Measurements from ENCODE around the gene FBXL15.
A peak's percentile ranks its signal among the peaks of the same experiment; 100 is the strongest.
"Not testable (repeated sequence)": the region's sequence is repeated elsewhere in the genome, so short reads cannot be mapped to it uniquely, and the experiment has no call there.

FBXL15 gene

DNA sequence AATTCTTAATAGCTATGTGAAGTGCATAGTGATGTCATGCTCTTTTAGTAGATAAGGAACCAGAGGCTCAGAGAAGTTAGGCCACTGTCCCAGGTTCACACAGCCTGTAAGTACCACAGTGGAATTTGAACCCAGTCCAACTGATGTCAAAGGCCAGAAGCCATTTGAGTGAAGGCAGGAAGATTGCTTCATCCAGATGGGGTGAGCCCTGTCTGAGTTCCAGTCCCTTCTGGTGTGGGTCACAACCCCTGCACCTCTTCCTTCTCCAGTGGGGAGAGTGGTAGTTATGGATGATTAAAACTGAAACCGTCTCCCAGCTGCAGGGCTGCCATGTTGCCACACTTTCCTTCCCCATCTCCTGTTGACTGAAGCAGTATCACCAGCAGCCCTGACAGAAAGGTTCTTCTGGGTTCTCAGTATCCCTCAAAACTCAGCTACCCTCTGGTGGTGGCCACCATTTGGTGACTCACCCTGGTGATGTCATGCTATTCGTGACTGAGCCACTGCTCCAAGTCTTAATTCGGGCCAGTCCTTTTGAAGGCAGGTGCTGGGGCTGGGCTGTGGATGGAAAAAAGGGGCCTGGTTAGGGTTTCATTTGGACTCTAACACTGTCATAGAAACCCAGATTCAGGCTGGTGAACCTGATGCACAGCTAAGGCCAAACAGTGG, 32.2 kb downstream of the FBXL15 start:
- ChIA-PET POLR2A (interaction anchor here (0.6 to 6.6 kb wide), 8 partner anchors 9 to 1122 kb away, joined by 3 to 101 read pairs (median 14); partner anchors contain the start of genes ARL3, CUEDC2, FBXL15 and SFXN2), CTCF (interaction anchor here (0.5 to 2.7 kb wide), 3 partner anchors 10 to 1462 kb away, joined by 3 to 24 read pairs (median 5); no protein-coding TSS in a partner anchor)
- TF ChIP-seq ARNT (IDR thresholded peaks at IDR 0.05), result 0 out of 2 replicates have a peak, but pooled peaks have one; percentile 26
- TF ChIP-seq, protein P1, sequence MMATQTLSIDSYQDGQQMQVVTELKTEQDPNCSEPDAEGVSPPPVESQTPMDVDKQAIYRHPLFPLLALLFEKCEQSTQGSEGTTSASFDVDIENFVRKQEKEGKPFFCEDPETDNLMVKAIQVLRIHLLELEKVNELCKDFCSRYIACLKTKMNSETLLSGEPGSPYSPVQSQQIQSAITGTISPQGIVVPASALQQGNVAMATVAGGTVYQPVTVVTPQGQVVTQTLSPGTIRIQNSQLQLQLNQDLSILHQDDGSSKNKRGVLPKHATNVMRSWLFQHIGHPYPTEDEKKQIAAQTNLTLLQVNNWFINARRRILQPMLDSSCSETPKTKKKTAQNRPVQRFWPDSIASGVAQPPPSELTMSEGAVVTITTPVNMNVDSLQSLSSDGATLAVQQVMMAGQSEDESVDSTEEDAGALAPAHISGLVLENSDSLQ (IDR thresholded peaks at IDR 0.05), result no peak
- DNase-seq (ENCODE audit: extremely low spot score), result no peak

DNA sequence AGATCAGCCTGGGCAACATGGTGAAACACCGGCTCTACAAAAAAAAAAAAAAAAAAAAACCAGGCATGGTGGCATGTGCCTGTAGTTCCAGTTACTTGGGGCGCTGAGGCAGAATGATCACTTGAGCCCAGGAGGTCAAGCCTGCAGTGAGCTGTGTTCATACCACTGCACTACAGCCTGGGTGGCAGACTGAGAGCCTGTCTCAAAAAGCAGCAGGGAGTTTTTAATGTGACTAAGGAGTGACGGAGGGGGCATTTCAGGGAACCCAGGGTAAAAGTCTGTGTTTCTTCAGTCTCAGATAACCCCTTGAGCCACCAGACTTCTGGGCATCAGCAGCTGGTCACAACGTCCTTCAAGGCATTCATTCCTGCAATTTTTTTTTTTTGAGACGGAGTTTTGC, 32.9 kb downstream of the FBXL15 start:
- POLR2A ChIA-PET, result interaction anchor here (0.6 to 6.6 kb wide), 5 partner anchors 9 to 1123 kb away, joined by 3 to 101 read pairs (median 62); partner anchors contain the start of genes ARL3, CUEDC2, FBXL15 and SFXN2
- TF ChIP-seq FOXA1 (IDR thresholded peaks at IDR 0.05), result no peak
- TF ChIP-seq CTBP1 (IDR thresholded peaks at IDR 0.05; ENCODE audit: borderline replicate concordance), result no peak
- TF ChIP-seq NFRKB (IDR thresholded peaks at IDR 0.05), result no peak
- TF ChIP-seq L3MBTL2 (conservative IDR thresholded peaks at IDR 0.05), result no peak
- TF ChIP-seq TARDBP (IDR thresholded peaks at IDR 0.05), result no peak
- TF ChIP-seq BHLHE40 (IDR thresholded peaks at IDR 0.05; ENCODE audit: borderline replicate concordance), result no peak
- CTCF ChIA-PET, result interaction anchor here (2.7 kb wide), 1 partner anchor 9 kb away, joined by 24 read pairs; no protein-coding TSS in a partner anchor
- DNase-seq (ENCODE audit: extremely low spot score), result no peak

DNA sequence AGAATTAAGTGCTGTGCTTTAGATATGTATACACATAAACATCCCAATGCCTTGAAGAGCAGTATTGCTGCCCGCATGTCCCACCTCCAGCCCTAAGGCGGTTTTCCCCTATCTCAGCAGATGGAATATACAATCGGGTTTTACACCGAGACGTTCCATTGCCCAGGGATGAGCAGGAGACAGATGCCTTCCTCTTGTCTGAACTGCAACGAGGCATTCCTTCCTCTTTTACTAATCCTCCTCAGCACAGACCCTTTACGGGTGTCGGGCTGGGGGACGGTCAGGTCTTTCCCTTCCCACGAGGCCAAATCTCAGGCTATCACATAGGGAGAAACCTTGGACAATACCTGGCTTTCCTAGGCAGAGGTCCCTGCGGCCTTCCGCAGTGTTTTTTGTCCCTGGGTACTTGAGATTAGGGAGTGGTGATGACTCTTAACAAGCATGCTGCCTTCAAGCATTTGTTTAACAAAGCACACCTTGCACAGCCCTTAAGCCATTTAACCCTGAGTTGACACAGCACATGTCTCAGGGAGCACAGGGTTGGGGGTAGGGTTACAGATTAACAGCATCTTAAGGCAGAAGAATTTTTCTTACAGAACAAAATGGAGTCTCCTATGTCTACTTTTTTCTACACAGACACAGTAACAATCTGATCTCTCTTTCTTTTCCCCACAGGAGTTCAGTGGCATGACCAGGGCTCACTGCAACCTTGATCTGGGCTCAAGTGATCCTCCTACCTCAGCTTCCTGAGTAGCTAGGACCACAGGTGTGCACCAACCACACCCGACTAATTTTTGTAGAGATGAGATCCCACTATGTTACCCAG, 34.2 kb downstream of the FBXL15 start:
- CTCF ChIA-PET; DNase-seq (ENCODE audit: extremely low spot score): not testable (repeated sequence)
- POLR2A ChIA-PET, result interaction anchor here (0.9 kb wide), 1 partner anchor 34 kb away, joined by 3 read pairs; the partner anchor contains the start of gene FBXL15

DNA sequence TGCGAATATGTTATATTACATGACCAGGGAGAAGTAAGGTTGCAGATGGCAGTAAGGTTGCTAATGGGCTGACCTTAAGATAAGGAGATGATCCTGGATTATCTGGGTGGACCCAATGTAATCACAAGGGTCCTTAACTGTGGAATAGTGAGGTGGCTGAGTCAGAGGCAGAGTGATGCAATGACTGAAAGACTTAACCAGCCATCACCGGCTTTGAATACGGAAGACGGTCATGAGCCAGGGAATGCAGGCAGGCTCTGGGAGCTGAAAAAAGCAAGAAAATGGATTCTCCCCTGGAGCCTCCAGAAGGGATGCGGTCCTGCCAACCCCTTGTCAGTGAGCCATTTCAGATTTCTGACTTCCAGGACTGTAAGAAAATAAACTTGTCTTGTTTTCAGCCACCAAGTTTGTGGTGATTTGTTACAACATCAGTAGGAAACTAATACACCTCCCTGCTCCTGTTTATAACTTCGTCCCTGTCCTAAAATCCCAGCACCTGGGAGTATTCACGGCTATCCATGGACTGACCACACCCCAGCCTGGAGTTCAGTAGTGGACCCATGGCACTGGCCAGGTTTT, 35.3 kb downstream of the FBXL15 start:
- DNase-seq (ENCODE audit: extremely low spot score), result no peak
- no peak for TF ChIP-seq CTBP1 (IDR thresholded peaks at IDR 0.05; ENCODE audit: borderline replicate concordance)
- TF ChIP-seq SP1 (IDR thresholded peaks at IDR 0.05), result no peak
- TF ChIP-seq, protein P1 (IDR thresholded peaks at IDR 0.05), result no peak
- TF ChIP-seq SUZ12 (IDR thresholded peaks at IDR 0.05), result no peak
- TF ChIP-seq ZNF384 (IDR thresholded peaks at IDR 0.05), result no peak
- TF ChIP-seq BHLHE40 (IDR thresholded peaks at IDR 0.05; ENCODE audit: borderline replicate concordance), result no peak
- TF ChIP-seq ARNT (IDR thresholded peaks at IDR 0.05), result no peak
- TF ChIP-seq NFRKB (IDR thresholded peaks at IDR 0.05), result no peak
- TF ChIP-seq LEF1 (IDR thresholded peaks at IDR 0.05; ENCODE audit: borderline replicate concordance), result no peak
- no peak for TF ChIP-seq ELF4 (IDR thresholded peaks at IDR 0.05)
- no peak for TF ChIP-seq FOXM1 (IDR thresholded peaks at IDR 0.05; ENCODE audit: borderline replicate concordance)
- TF ChIP-seq FOXA1 (IDR thresholded peaks at IDR 0.05), result no peak
- no peak for TF ChIP-seq TARDBP (IDR thresholded peaks at IDR 0.05)
- no peak for TF ChIP-seq FOXK2 (IDR thresholded peaks at IDR 0.05)
- ChIA-PET POLR2A (interaction anchor here (0.9 kb wide), 1 partner anchor 35 kb away, joined by 3 read pairs; the partner anchor contains the start of gene FBXL15), CTCF (no interaction called here)

DNA sequence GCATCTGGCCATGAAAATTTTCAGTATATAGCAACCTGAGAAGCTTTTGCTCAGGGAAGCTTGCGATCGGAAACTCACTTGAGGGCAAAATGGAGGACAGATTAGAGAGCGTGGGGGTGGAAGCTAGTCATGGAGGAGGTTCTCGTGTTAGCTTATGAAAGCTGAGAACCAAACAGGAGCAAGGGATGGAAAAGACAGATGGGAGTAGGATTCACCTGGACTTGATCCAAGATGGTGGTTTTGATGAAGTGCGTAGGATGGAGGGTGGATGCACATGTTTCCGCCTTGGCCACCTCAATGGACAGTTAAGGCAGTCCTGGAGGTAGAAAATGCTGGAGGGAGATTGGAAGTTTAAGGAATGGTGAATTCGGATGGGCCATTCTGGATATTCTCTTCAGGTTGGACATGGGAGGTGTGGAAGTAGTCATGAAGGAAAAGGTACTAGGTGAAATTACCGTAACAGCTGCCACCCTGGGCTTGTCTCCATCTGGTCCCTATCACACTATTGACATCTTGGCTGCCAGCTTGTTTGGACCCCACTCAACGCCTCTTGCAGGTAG, 37.0 kb downstream of the FBXL15 start:
- TF ChIP-seq NFRKB (IDR thresholded peaks at IDR 0.05), result no peak
- TF ChIP-seq TARDBP (IDR thresholded peaks at IDR 0.05), result no peak
- no peak for TF ChIP-seq LEF1 (IDR thresholded peaks at IDR 0.05; ENCODE audit: borderline replicate concordance)
- no peak for TF ChIP-seq CTBP1 (IDR thresholded peaks at IDR 0.05; ENCODE audit: borderline replicate concordance)
- no peak for TF ChIP-seq FOXM1 (IDR thresholded peaks at IDR 0.05; ENCODE audit: borderline replicate concordance)
- TF ChIP-seq SUZ12 (IDR thresholded peaks at IDR 0.05), result no peak
- TF ChIP-seq, protein P1 (IDR thresholded peaks at IDR 0.05), result no peak
- no peak for TF ChIP-seq ZNF384 (IDR thresholded peaks at IDR 0.05)
- no peak for TF ChIP-seq BHLHE40 (IDR thresholded peaks at IDR 0.05; ENCODE audit: borderline replicate concordance)
- TF ChIP-seq SP1 (IDR thresholded peaks at IDR 0.05), result no peak
- CTCF ChIA-PET, result no interaction called here
- no peak for DNase-seq (ENCODE audit: extremely low spot score)

DNA sequence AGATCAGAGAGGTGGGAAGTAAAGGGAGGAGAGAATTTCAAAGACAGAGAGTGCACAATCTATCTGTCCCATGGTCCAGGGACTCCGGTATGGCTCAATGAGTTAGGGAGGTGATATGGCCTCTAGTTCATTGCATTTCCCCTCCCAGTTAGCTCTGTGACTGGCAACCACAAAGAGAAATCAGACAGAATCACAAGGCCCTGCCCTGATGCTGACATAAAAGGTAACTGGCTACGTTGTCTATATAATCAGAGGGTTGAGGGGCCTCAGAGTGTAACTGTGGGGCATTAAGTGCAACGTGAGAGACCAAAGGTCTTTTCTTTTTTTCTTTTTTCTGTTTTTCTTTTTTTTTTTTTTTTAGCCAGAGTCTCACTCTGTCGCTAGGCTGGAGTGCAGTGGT, 38.0 kb downstream of the FBXL15 start:
- TF ChIP-seq L3MBTL2 (conservative IDR thresholded peaks at IDR 0.05) (no peak), FOXM1 (IDR thresholded peaks at IDR 0.05; ENCODE audit: borderline replicate concordance) (no peak), SUZ12 (IDR thresholded peaks at IDR 0.05) (no peak), SP1 (IDR thresholded peaks at IDR 0.05) (no peak), ZNF384 (IDR thresholded peaks at IDR 0.05) (no peak), BHLHE40 (IDR thresholded peaks at IDR 0.05; ENCODE audit: borderline replicate concordance) (no peak), FOXA1 (IDR thresholded peaks at IDR 0.05) (no peak), NFRKB (IDR thresholded peaks at IDR 0.05) (no peak), HDGF (IDR thresholded peaks at IDR 0.05; ENCODE audit: borderline replicate concordance) (no peak), FOXK2 (IDR thresholded peaks at IDR 0.05) (no peak), ARNT (IDR thresholded peaks at IDR 0.05) (no peak), LEF1 (IDR thresholded peaks at IDR 0.05; ENCODE audit: borderline replicate concordance) (no peak), ELF4 (IDR thresholded peaks at IDR 0.05) (no peak), TARDBP (IDR thresholded peaks at IDR 0.05) (no peak), CTBP1 (IDR thresholded peaks at IDR 0.05; ENCODE audit: borderline replicate concordance) (no peak)
- TF ChIP-seq, protein P1 (IDR thresholded peaks at IDR 0.05), result no peak
- no peak for DNase-seq (ENCODE audit: extremely low spot score)
- ChIA-PET POLR2A (interaction anchor here (1.3 kb wide), 1 partner anchor 27 kb away, joined by 3 read pairs; no protein-coding TSS in a partner anchor), CTCF (no interaction called here)

More for the DNA sequence above, 37.0 kb downstream of the FBXL15 start:
- POLR2A ChIA-PET, result interaction anchor here (1.3 kb wide), 1 partner anchor 26 kb away, joined by 3 read pairs; no protein-coding TSS in a partner anchor
